ENCODE measurements around the gene FOXL3.

DNA sequence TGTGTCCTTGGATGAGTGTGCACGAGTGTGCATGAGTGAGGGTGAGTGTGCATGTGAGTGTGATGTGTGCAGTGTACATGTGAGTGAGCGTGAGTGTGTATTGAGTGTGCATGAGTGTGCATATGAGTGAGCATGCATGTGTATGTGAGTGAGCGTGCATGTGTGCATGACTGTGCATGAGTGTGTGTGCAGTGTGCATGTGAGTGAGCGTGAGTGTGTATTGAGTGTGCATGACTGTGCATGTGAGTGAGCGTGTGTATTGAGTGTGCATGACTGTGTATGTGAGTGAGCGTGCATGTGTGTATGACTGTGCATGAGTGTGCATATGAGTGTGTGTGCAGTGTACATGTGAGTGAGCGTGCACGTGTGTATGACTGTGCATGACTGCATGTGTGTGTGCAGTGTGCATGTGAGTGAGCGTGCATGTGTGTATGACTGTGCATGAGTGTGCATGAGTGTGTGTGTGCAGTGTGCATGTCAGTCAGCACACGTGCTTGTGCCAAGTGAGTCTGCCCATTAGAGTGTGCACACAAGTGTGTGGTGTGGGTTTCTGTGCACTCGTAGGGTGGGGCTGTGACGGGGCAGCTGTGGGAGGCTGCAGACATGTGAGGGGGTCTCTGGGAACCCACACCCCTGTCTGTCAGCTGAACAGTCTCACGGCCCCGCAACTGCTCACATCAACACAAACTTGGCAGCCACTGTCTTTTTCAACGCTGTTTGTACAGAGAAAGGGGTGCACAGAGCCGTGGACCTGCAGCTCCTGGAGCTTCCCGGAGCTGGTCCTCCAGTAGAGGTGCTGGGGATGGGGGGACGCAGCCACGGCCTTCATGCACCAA, 14.8 kb downstream of the FOXL3 start:
- TF ChIP-seq, protein P1, sequence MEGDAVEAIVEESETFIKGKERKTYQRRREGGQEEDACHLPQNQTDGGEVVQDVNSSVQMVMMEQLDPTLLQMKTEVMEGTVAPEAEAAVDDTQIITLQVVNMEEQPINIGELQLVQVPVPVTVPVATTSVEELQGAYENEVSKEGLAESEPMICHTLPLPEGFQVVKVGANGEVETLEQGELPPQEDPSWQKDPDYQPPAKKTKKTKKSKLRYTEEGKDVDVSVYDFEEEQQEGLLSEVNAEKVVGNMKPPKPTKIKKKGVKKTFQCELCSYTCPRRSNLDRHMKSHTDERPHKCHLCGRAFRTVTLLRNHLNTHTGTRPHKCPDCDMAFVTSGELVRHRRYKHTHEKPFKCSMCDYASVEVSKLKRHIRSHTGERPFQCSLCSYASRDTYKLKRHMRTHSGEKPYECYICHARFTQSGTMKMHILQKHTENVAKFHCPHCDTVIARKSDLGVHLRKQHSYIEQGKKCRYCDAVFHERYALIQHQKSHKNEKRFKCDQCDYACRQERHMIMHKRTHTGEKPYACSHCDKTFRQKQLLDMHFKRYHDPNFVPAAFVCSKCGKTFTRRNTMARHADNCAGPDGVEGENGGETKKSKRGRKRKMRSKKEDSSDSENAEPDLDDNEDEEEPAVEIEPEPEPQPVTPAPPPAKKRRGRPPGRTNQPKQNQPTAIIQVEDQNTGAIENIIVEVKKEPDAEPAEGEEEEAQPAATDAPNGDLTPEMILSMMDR (IDR thresholded peaks at IDR 0.05; ENCODE audit: poor library complexity) = no peak
- TF ChIP-seq EZH2phosphoT487 (IDR thresholded peaks at IDR 0.05; ENCODE audit: low read depth, severe bottlenecking, unreplicated experiment) (no peak), EZH2 (IDR thresholded peaks at IDR 0.05; ENCODE audit: borderline replicate concordance) (no peak)

Data from hepatocyte (in vitro differentiated cells).